Chondrocyte (in vitro differentiated cells): Measurements from ENCODE around the gene ROBO4. TPM values are rescaled to one million over a fixed set of nuclear protein-coding genes. Genes with fewer than 3 reads are reported as not detected.

Experiments used
- DNase-seq: peaks from one replicate; pipeline ENCODE4 v3.0.0; 2021; ENCODE audit warnings: mixed read lengths, low spot score
- H3K27ac Mint-ChIP-seq: one replicate; pipeline ENCODE4 v1.8.0; 2021; ENCODE audit warnings: mild to moderate bottlenecking, moderate library complexity, mixed read lengths; ENCODE audit not compliant: unreplicated experiment
- H3K27me3 Mint-ChIP-seq: 2 replicates; pipeline ENCODE4 v1.8.0; 2021; ENCODE audit warnings: low read depth, mixed read lengths
- H3K36me3 Mint-ChIP-seq: 2 replicates; pipeline ENCODE4 v1.8.0; 2021; ENCODE audit warnings: low read depth, mixed read lengths
- H3K4me1 Mint-ChIP-seq: 2 replicates; pipeline ENCODE4 v1.8.0; 2021; ENCODE audit warnings: low read depth, mild to moderate bottlenecking, mixed read lengths
- H3K4me3 Mint-ChIP-seq: one replicate; pipeline ENCODE4 v1.8.0; 2021; ENCODE audit warnings: mild to moderate bottlenecking, moderate library complexity, mixed read lengths; ENCODE audit not compliant: unreplicated experiment
- H3K9me3 Mint-ChIP-seq: 2 replicates; pipeline ENCODE4 v1.8.0; 2021; ENCODE audit warnings: low read depth, mixed read lengths
- total RNA-seq: library from RNA; stranded (reverse); gene quantifications from 3 replicates; pipeline ENCODE4 v1.2.1, GENCODE V29; 2021
- TF ChIP-seq, protein P1 (sequence below): fragments of 200-600 bp; sonication (generic); IDR thresholded peaks from 2 replicates; pipeline ENCODE4 v1.5.0; 2021; ENCODE audit warnings: antibody characterized with exemption, mild to moderate bottlenecking, moderate library complexity

Gene ROBO4
- total RNA-seq, 1 donor from 2014 or later: not detected

DNA sequence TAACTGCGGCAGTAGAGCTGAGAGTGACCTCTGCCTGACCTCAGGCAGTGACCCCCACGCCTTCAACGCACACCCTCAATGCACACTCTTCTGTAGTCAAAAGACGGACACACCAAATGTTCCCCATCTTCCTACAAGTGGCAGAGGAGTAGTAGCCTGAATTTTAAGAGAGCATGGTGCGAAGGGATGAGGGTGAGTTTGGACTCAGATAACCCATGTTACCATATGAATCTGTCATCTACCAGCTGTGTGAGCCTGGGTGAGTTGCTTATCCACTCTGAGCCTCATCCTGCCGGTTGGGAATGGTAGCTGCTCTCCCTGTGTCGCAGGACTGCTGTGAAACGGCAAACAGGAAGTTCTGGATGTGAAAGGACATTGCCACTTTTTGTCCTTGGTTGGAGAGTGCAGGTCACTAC lies 53.0 kb downstream of the ROBO4 start:
- H3K27ac Mint-ChIP-seq: no peak overlapping the region
- H3K9me3 Mint-ChIP-seq: no peaks in the 10 kb centered on the region
- H3K36me3 Mint-ChIP-seq: peaks cover 2% of the 10 kb centered on the region
- TF ChIP-seq, protein P1, sequence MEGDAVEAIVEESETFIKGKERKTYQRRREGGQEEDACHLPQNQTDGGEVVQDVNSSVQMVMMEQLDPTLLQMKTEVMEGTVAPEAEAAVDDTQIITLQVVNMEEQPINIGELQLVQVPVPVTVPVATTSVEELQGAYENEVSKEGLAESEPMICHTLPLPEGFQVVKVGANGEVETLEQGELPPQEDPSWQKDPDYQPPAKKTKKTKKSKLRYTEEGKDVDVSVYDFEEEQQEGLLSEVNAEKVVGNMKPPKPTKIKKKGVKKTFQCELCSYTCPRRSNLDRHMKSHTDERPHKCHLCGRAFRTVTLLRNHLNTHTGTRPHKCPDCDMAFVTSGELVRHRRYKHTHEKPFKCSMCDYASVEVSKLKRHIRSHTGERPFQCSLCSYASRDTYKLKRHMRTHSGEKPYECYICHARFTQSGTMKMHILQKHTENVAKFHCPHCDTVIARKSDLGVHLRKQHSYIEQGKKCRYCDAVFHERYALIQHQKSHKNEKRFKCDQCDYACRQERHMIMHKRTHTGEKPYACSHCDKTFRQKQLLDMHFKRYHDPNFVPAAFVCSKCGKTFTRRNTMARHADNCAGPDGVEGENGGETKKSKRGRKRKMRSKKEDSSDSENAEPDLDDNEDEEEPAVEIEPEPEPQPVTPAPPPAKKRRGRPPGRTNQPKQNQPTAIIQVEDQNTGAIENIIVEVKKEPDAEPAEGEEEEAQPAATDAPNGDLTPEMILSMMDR: no peak
- DNase-seq: no peak
- H3K4me3 Mint-ChIP-seq: no peak overlapping the region
- H3K27me3 Mint-ChIP-seq: peaks cover 95% of the 10 kb centered on the region
- peaks cover 10% of the 10 kb centered on the region for H3K4me1 Mint-ChIP-seq

DNA sequence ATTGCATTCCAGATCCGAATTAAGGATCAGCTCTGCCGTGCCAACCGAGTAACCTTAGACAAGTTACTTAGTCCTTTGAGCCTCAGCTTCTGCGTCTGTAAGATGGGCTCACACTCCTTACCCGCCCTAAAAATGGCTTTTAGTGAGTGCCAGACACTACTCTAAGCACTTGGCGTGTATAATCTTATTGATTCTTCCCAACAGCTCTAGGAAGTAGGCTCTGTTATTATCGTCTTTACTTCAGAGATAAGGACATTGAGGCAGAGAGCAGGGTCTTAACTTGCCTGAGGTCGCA lies 54.1 kb downstream of the ROBO4 start:
- DNase-seq: no peak
- peaks cover 2% of the 10 kb centered on the region for H3K36me3 Mint-ChIP-seq
- no peaks in the 10 kb centered on the region for H3K9me3 Mint-ChIP-seq
- H3K4me3 Mint-ChIP-seq: no peak overlapping the region
- H3K4me1 Mint-ChIP-seq: peaks cover 13% of the 10 kb centered on the region
- H3K27ac Mint-ChIP-seq: no peak overlapping the region
- TF ChIP-seq, protein P1: no peak
- H3K27me3 Mint-ChIP-seq: peaks cover 91% of the 10 kb centered on the region

DNA sequence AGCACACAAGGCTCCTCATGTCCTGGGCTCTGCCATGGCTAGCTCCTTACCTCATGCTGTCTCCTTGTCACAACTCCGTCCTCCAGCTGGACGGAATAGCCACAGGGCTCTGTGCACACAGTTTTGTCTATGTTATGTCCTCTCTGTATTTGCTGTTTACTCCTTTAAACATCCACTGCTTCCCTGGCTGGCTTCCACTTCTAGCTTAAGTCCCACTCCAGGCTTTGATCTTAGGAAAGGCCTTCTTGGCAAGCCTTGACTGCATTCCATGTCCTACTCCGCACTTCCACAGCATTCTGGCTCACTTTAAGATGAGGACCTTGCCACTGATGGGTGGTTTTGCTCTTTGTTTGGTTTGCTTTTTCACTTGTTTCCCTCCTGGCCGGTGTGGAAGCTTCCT lies 55.4 kb downstream of the ROBO4 start:
- peaks cover 86% of the 10 kb centered on the region for H3K27me3 Mint-ChIP-seq
- TF ChIP-seq, protein P1: no peak
- H3K4me1 Mint-ChIP-seq: peaks cover 17% of the 10 kb centered on the region
- H3K36me3 Mint-ChIP-seq: peaks cover 2% of the 10 kb centered on the region
- no peak for DNase-seq
- peak overlapping the region; percentile 54 for H3K4me3 Mint-ChIP-seq
- no peak overlapping the region for H3K27ac Mint-ChIP-seq
- H3K9me3 Mint-ChIP-seq: no peaks in the 10 kb centered on the region

DNA sequence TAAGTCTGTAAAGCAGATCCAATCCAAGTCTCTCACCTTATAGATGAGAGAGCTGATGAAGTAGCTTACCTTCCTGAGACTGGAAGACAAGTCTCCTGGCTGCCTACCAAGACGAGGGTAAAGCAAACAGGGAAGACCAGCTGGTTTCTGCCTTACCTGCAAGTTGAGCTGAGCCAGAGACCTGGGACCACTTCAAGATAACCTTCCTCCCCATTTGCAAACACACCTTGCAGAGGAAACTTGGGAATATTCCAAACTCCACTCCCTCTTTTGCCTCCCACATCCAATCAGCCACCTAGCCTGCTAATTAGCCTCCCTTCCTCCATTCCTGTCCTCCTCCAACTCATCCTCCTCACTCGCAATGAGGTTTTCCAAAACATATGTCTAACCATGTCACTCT lies 55.8 kb downstream of the ROBO4 start:
- DNase-seq: no peak
- peaks cover 81% of the 10 kb centered on the region for H3K27me3 Mint-ChIP-seq
- no peaks in the 10 kb centered on the region for H3K9me3 Mint-ChIP-seq
- peaks cover 2% of the 10 kb centered on the region for H3K36me3 Mint-ChIP-seq
- peaks cover 21% of the 10 kb centered on the region for H3K4me1 Mint-ChIP-seq
- TF ChIP-seq, protein P1: no peak
- H3K27ac Mint-ChIP-seq: no peak overlapping the region
- no peak overlapping the region for H3K4me3 Mint-ChIP-seq

DNA sequence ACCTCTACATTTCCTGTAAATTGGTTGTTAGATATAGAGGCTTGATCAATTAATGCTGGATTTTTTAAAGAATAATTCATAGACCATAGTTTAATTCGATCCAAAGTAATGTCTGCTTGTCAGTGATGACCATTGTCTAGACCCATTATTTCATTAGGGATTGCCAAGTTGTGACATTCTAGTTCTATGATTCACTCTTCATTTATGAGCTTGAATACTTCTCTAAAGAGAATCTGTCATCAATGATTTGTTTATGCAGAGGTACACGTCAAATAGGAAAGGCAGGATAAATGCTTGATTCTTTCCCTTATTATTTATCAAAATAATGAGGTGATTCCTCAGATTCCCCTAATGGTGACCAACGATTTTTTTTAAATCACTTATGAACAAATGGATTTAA lies 56.5 kb downstream of the ROBO4 start:
- H3K27me3 Mint-ChIP-seq: peaks cover 75% of the 10 kb centered on the region
- H3K4me1 Mint-ChIP-seq: peaks cover 24% of the 10 kb centered on the region
- TF ChIP-seq, protein P1: no peak
- no peak overlapping the region for H3K4me3 Mint-ChIP-seq
- peaks cover 2% of the 10 kb centered on the region for H3K36me3 Mint-ChIP-seq
- no peak for DNase-seq
- H3K9me3 Mint-ChIP-seq: no peaks in the 10 kb centered on the region
- H3K27ac Mint-ChIP-seq: no peak overlapping the region
